ENCODE results near the gene SAMD4A.

The SAMD4A gene, protein sequence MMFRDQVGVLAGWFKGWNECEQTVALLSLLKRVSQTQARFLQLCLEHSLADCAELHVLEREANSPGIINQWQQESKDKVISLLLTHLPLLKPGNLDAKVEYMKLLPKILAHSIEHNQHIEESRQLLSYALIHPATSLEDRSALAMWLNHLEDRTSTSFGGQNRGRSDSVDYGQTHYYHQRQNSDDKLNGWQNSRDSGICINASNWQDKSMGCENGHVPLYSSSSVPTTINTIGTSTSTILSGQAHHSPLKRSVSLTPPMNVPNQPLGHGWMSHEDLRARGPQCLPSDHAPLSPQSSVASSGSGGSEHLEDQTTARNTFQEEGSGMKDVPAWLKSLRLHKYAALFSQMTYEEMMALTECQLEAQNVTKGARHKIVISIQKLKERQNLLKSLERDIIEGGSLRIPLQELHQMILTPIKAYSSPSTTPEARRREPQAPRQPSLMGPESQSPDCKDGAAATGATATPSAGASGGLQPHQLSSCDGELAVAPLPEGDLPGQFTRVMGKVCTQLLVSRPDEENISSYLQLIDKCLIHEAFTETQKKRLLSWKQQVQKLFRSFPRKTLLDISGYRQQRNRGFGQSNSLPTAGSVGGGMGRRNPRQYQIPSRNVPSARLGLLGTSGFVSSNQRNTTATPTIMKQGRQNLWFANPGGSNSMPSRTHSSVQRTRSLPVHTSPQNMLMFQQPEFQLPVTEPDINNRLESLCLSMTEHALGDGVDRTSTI

DNA sequence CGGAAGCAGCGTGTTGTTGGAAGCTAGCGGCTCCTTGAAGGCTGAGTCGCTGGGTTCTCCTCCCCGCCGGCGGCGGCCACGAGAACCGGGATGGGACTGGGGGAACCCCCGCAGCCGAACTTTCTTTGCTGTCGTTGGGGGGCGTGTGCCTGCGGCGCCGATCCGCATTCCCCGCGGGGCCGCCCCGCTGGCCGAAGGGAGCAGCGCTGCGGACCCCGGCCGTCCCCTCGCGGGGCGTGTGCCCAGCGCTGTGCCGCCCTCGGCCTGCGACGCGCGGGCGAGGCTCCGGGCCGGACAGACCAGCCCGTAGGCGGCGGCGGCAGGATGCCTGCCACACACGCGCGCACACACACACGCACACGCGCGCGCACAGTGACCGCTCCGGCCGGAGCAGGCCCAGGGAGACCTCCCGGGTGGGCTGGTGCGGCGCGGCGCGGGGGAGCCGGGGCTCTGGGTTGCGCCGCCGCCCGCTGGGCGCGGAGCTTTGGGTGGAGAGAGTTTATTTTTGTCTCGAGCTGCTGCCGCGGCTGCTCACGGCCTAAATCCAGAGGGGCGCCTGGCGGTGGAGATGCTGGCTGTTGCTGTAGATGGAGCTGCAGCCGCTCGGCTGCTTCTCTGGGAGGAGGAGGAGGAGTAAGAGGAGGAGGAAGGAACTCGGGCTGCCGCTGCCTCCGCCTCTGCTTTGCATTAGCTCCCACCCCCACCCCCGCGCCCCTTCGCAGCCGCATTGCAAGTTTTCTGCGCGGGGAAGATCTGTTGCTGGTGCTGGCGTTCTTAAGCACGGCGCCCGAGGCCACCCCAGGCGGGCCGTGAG is at the start of gene SAMD4A:
Gene SAMD4A, plus strand, starts transcription at position 719 of the 814 bp plus-strand sequence. CDS start 789 bp downstream, outside the sequence.
- Histone ChIP-seq H3K36me3 (ENCODE audit: low read depth) (peaks cover 19% of the 10 kb centered on the region), H3K27me3 (ENCODE audit: insufficient read depth, poor library complexity, severe bottlenecking) (no peaks in the 10 kb centered on the region), H3K4me3 (ENCODE audit: severe bottlenecking) (peak within 1 kb of the TSS; percentile 88), H3K27ac (ENCODE audit: poor library complexity, severe bottlenecking) (peak within 1 kb of the TSS; percentile 89), H3K9me3 (ENCODE audit: severe bottlenecking) (no peaks in the 10 kb centered on the region), H3K4me1 (ENCODE audit: insufficient read depth, poor library complexity, severe bottlenecking) (peaks cover 35% of the 10 kb centered on the region)
- ATAC-seq (ENCODE audit: low read depth): peak; percentile 45
- DNase-seq (ENCODE audit: low spot score): peak; percentile 89
- TF ChIP-seq, protein P1, sequence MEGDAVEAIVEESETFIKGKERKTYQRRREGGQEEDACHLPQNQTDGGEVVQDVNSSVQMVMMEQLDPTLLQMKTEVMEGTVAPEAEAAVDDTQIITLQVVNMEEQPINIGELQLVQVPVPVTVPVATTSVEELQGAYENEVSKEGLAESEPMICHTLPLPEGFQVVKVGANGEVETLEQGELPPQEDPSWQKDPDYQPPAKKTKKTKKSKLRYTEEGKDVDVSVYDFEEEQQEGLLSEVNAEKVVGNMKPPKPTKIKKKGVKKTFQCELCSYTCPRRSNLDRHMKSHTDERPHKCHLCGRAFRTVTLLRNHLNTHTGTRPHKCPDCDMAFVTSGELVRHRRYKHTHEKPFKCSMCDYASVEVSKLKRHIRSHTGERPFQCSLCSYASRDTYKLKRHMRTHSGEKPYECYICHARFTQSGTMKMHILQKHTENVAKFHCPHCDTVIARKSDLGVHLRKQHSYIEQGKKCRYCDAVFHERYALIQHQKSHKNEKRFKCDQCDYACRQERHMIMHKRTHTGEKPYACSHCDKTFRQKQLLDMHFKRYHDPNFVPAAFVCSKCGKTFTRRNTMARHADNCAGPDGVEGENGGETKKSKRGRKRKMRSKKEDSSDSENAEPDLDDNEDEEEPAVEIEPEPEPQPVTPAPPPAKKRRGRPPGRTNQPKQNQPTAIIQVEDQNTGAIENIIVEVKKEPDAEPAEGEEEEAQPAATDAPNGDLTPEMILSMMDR (IDR thresholded peaks at IDR 0.05; ENCODE audit: poor library complexity, severe bottlenecking): peak; percentile 56

DNA sequence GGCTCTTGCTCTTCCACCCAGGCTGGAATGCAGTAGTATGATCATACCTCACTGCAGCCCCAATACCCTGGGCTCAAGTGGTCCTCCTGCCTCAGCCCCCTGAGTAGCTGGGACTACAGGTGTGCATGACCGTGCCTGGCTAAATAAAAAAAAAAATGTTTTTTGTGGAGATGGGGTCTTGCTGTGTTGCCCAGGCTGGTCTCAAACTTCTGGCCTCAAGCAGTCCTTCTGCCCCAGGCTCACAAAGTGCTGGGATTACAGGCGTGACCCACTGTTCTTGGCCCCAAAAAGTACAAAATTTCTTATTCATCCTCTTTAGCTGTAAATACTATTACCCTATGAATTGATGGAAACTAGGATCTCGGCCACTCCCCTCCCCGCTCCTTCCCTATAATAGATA is 42.5 kb upstream of the SAMD4A start:
- no peaks in the 10 kb centered on the region for H3K9me3 ChIP-seq (ENCODE audit: severe bottlenecking)
- no peak overlapping the region for H3K4me3 ChIP-seq (ENCODE audit: severe bottlenecking)
- no peak for DNase-seq (ENCODE audit: low spot score)
- H3K36me3 ChIP-seq (ENCODE audit: low read depth): peaks cover 30% of the 10 kb centered on the region
- peaks cover 1% of the 10 kb centered on the region for H3K4me1 ChIP-seq (ENCODE audit: insufficient read depth, poor library complexity, severe bottlenecking)
- no peak overlapping the region for H3K27ac ChIP-seq (ENCODE audit: poor library complexity, severe bottlenecking)
- TF ChIP-seq, protein P1 (IDR thresholded peaks at IDR 0.05; ENCODE audit: poor library complexity, severe bottlenecking): no peak
- no peaks in the 10 kb centered on the region for H3K27me3 ChIP-seq (ENCODE audit: insufficient read depth, poor library complexity, severe bottlenecking)
- no peak for ATAC-seq (ENCODE audit: low read depth)

DNA sequence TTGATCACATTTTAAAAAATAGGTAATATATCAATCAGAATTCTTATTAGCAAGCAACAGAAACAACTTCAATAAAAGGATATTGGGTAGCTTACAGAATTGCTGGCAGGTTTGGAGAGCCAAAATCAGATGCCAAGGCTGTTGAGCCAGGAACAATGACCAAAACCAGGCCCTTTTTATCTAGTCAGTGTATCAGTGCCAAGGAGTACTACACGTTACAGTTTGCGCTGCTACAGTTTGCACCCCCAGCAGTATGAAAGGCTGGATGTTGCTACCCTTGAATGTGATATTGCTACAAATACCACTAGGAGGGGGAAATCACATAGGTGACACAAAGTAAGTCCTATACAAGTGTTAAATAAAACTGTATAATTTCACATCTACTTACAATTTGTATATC is 38.0 kb upstream of the SAMD4A start:
- H3K9me3 ChIP-seq (ENCODE audit: severe bottlenecking): no peaks in the 10 kb centered on the region
- peaks cover 3% of the 10 kb centered on the region for H3K4me1 ChIP-seq (ENCODE audit: insufficient read depth, poor library complexity, severe bottlenecking)
- DNase-seq (ENCODE audit: low spot score) (no peak), ATAC-seq (ENCODE audit: low read depth) (no peak)
- no peak overlapping the region for H3K4me3 ChIP-seq (ENCODE audit: severe bottlenecking)
- H3K27ac ChIP-seq (ENCODE audit: poor library complexity, severe bottlenecking): no peak overlapping the region
- TF ChIP-seq, protein P1 (IDR thresholded peaks at IDR 0.05; ENCODE audit: poor library complexity, severe bottlenecking): no peak
- peaks cover 15% of the 10 kb centered on the region for H3K36me3 ChIP-seq (ENCODE audit: low read depth)
- no peaks in the 10 kb centered on the region for H3K27me3 ChIP-seq (ENCODE audit: insufficient read depth, poor library complexity, severe bottlenecking)

DNA sequence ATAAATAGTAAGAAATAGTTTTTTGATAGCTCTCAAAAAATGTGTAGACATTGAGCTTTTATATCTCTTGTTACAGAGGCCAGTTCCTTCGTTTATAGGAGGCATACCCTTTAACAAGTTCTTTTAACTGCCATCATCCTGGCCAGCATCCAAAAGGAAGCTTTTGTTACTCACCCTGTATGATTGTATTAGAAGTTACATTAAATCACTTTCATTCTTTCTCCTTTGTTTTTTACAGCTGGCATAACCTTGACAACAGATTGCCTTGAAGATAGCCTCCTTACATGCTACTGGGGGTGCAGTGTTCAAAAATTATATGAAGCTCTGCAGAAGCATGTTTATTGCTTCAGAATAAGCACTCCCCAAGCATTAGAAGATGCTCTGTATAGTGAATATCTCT is 37.1 kb upstream of the SAMD4A start:
- Histone ChIP-seq H3K27ac (ENCODE audit: poor library complexity, severe bottlenecking) (no peak overlapping the region), H3K27me3 (ENCODE audit: insufficient read depth, poor library complexity, severe bottlenecking) (no peaks in the 10 kb centered on the region), H3K9me3 (ENCODE audit: severe bottlenecking) (no peaks in the 10 kb centered on the region), H3K4me3 (ENCODE audit: severe bottlenecking) (no peak overlapping the region), H3K4me1 (ENCODE audit: insufficient read depth, poor library complexity, severe bottlenecking) (peaks cover 3% of the 10 kb centered on the region), H3K36me3 (ENCODE audit: low read depth) (peaks cover 15% of the 10 kb centered on the region)
- DNase-seq (ENCODE audit: low spot score): no peak
- ATAC-seq (ENCODE audit: low read depth): peak; percentile 72
- TF ChIP-seq, protein P1 (IDR thresholded peaks at IDR 0.05; ENCODE audit: poor library complexity, severe bottlenecking): no peak

Measured in RWPE2 (cell line).